NT2/D1 (cell line): Measurements from ENCODE around the gene PEAR1.

Source experiments
- DNase-seq: peaks from one replicate; pipeline ENCODE4 v3.0.0-alpha.2; 2011; ENCODE audit warnings: low read depth, low spot score
- H3K27me3 ChIP-seq: 2 replicates; pipeline ENCODE4 v1.6.0; 2011; ENCODE audit warnings: mild to moderate bottlenecking; ENCODE audit not compliant: insufficient read length, insufficient read depth
- H3K36me3 ChIP-seq: 2 replicates; pipeline ENCODE4 v1.6.1; 2011; ENCODE audit warnings: mild to moderate bottlenecking, low read length, mixed read lengths; ENCODE audit not compliant: insufficient read depth, insufficient read length
- H3K4me1 ChIP-seq: 2 replicates; pipeline ENCODE4 v1.5.1; 2011; ENCODE audit not compliant: insufficient read depth, insufficient read length
- H3K4me3 ChIP-seq: 2 replicates; pipeline ENCODE4 v1.5.1; 2011; ENCODE audit warnings: low read depth; ENCODE audit not compliant: insufficient read length
- H3K9ac ChIP-seq: 2 replicates; pipeline ENCODE4 v1.6.0; 2011; ENCODE audit warnings: low read depth; ENCODE audit not compliant: insufficient read length
- H3K9me3 ChIP-seq: 2 replicates; pipeline ENCODE4 v1.5.1; 2011; ENCODE audit warnings: mild to moderate bottlenecking, low read length; ENCODE audit not compliant: insufficient read depth
- SUZ12 ChIP-seq: IDR thresholded peaks from 2 replicates; pipeline ENCODE4 v1.6.1; 2011; ENCODE audit not compliant: insufficient read length, insufficient read depth; ENCODE audit errors: extremely low read depth
- YY1 ChIP-seq: IDR thresholded peaks from 2 replicates; pipeline ENCODE4 v1.6.1; 2011; ENCODE audit not compliant: insufficient read length, insufficient read depth
- ZNF274 ChIP-seq: IDR thresholded peaks from 2 replicates; pipeline ENCODE4 v1.6.1; 2011; ENCODE audit warnings: mild to moderate bottlenecking, low read depth, low read length

PEAR1 gene

GRCh38 chr1:156912310-156912709 lies 18.8 kb downstream of the PEAR1 start:
- H3K9me3 ChIP-seq, result no peaks in the 10 kb centered on the region
- no peak for DNase-seq
- H3K27me3 ChIP-seq, result no peaks in the 10 kb centered on the region
- no peak overlapping the region for H3K9ac ChIP-seq
- no peak overlapping the region for H3K4me3 ChIP-seq
- TF ChIP-seq ZNF274 (no peak), YY1 (no peak), SUZ12 (no peak)
- peaks cover 64% of the 10 kb centered on the region for H3K36me3 ChIP-seq
- H3K4me1 ChIP-seq, result peaks cover 21% of the 10 kb centered on the region

- TF ChIP-seq SUZ12 (no peak), ZNF274 (no peak), YY1 (no peak)
- peaks cover 59% of the 10 kb centered on the region for H3K36me3 ChIP-seq
- H3K27me3 ChIP-seq, result no peaks in the 10 kb centered on the region
- DNase-seq, result no peak
- H3K9me3 ChIP-seq, result no peaks in the 10 kb centered on the region
- peak overlapping the region; percentile 53 for H3K9ac ChIP-seq
- H3K4me1 ChIP-seq, result peaks cover 21% of the 10 kb centered on the region
- H3K4me3 ChIP-seq, result no peak overlapping the region
Measured at GRCh38 chr1:156912861-156913808, 19.6 kb downstream of the PEAR1 start.

GRCh38 chr1:156913809-156914387 lies 20.4 kb downstream of the PEAR1 start:
- H3K9ac ChIP-seq, result no peak overlapping the region
- no peaks in the 10 kb centered on the region for H3K9me3 ChIP-seq
- TF ChIP-seq SUZ12, result no peak
- no peak for TF ChIP-seq ZNF274
- no peak for TF ChIP-seq YY1
- H3K4me1 ChIP-seq, result peaks cover 21% of the 10 kb centered on the region
- peaks cover 53% of the 10 kb centered on the region for H3K36me3 ChIP-seq
- DNase-seq, result no peak
- H3K27me3 ChIP-seq, result peaks cover under 1% of the 10 kb centered on the region
- no peak overlapping the region for H3K4me3 ChIP-seq

- no peak overlapping the region for H3K9ac ChIP-seq
- peaks cover 21% of the 10 kb centered on the region for H3K4me1 ChIP-seq
- peaks cover 4% of the 10 kb centered on the region for H3K27me3 ChIP-seq
- H3K9me3 ChIP-seq, result no peaks in the 10 kb centered on the region
- no peak overlapping the region for H3K4me3 ChIP-seq
- DNase-seq, result no peak
- H3K36me3 ChIP-seq, result peaks cover 48% of the 10 kb centered on the region
- TF ChIP-seq YY1, result no peak
- TF ChIP-seq ZNF274, result no peak
- TF ChIP-seq SUZ12, result no peak
Measured at GRCh38 chr1:156914440-156914856, 20.9 kb downstream of the PEAR1 start.

- no peaks in the 10 kb centered on the region for H3K9me3 ChIP-seq
- peak within 1 kb of the TSS; percentile 54 for H3K4me3 ChIP-seq
- TF ChIP-seq YY1 (no peak), SUZ12 (peak; percentile 81)
- H3K9ac ChIP-seq, result peak within 1 kb of the TSS; percentile 86
- H3K4me1 ChIP-seq, result peaks cover 8% of the 10 kb centered on the region
- H3K27me3 ChIP-seq, result peaks cover 61% of the 10 kb centered on the region
- peaks cover 7% of the 10 kb centered on the region for H3K36me3 ChIP-seq
- DNase-seq, result peak; percentile 68
Measured at GRCh38 chr1:156920233-156921052, 26.9 kb downstream of the PEAR1 start, which contains the start of gene LRRC71. Gene LRRC71 (plus strand): TSS chr1:156920632. CDS start chr1:156920804, 172 bp downstream.

GRCh38 chr1:156921053-156921529 lies 27.6 kb downstream of the PEAR1 start:
- TF ChIP-seq ZNF274 (no peak), YY1 (no peak), SUZ12 (no peak)
- Histone ChIP-seq H3K4me3 (peak overlapping the region; percentile 54), H3K4me1 (peaks cover 10% of the 10 kb centered on the region), H3K36me3 (peaks cover under 1% of the 10 kb centered on the region), H3K9me3 (no peaks in the 10 kb centered on the region), H3K9ac (peak overlapping the region; percentile 86), H3K27me3 (peaks cover 67% of the 10 kb centered on the region)
- DNase-seq, result no peak
